Neural progenitor cell (in vitro differentiated cells): ENCODE results near the gene ANXA11. TPM values are rescaled to one million over a fixed set of nuclear protein-coding genes. Genes with fewer than 3 reads are reported as not detected.

Source experiments
- DNase-seq: peaks from one replicate; pipeline ENCODE4 v3.0.0-alpha.2; 2016; ENCODE audit warnings: low spot score
- H2AFZ ChIP-seq: fragments of 200-600 bp; sonication (generic); replicated peaks from 2 replicates; pipeline ENCODE4 v1.6.1; 2016; ENCODE audit warnings: antibody characterized with exemption
- H3F3A ChIP-seq: fragments of 200-600 bp; sonication (generic); 2 replicates; pipeline ENCODE4 v1.6.1; 2016; ENCODE audit warnings: antibody characterized with exemption, low read depth
- H3K27ac ChIP-seq: fragments of 200-600 bp; sonication (generic); 2 replicates; pipeline ENCODE4 v1.5.1; 2016; ENCODE audit warnings: mild to moderate bottlenecking
- H3K27me3 ChIP-seq: fragments of 200-600 bp; sonication (generic); 2 replicates; pipeline ENCODE4 v1.6.1; 2016; ENCODE audit warnings: mild to moderate bottlenecking, moderate library complexity
- H3K36me3 ChIP-seq: fragments of 200-600 bp; sonication (generic); 2 replicates; pipeline ENCODE4 v1.5.1; 2016
- H3K4me1 ChIP-seq: fragments of 200-600 bp; sonication (generic); 2 replicates; pipeline ENCODE4 v1.6.1; 2016; ENCODE audit warnings: mixed run types
- H3K4me2 ChIP-seq: fragments of 200-600 bp; sonication (generic); 2 replicates; pipeline ENCODE4 v1.6.1; 2016
- H3K4me3 ChIP-seq: fragments of 200-600 bp; sonication (generic); 2 replicates; pipeline ENCODE4 v1.5.1; 2016
- H3K79me2 ChIP-seq: fragments of 200-600 bp; sonication (generic); 2 replicates; pipeline ENCODE4 v1.6.1; 2016; ENCODE audit warnings: low read depth
- H3K9ac ChIP-seq: fragments of 200-600 bp; sonication (generic); 2 replicates; pipeline ENCODE4 v1.6.1; 2016
- H3K9me3 ChIP-seq: fragments of 200-600 bp; sonication (generic); 2 replicates; pipeline ENCODE4 v1.5.1; 2016; ENCODE audit warnings: low read depth
- H4K20me1 ChIP-seq: fragments of 200-600 bp; sonication (generic); 2 replicates; pipeline ENCODE4 v1.6.1; 2016; ENCODE audit warnings: low read depth
- H3K27ac Mint-ChIP-seq: 3 replicates; pipeline ENCODE4 v1.8.0; 2021; ENCODE audit warnings: mixed read lengths
- H3K27me3 Mint-ChIP-seq: 2 replicates; pipeline ENCODE4 v1.8.0; 2022; ENCODE audit warnings: low read depth, mild to moderate bottlenecking, inconsistent platforms, moderate library complexity, mixed read lengths; ENCODE audit not compliant: insufficient read depth
- H3K36me3 Mint-ChIP-seq: 3 replicates; pipeline ENCODE4 v1.8.0; 2021; ENCODE audit warnings: mixed read lengths
- H3K4me1 Mint-ChIP-seq: 3 replicates; pipeline ENCODE4 v1.8.0; 2021; ENCODE audit warnings: mixed read lengths
- H3K4me3 Mint-ChIP-seq: 3 replicates; pipeline ENCODE4 v1.8.0; 2021; ENCODE audit warnings: mild to moderate bottlenecking, moderate library complexity, mixed read lengths
- H3K9me3 Mint-ChIP-seq: 3 replicates; pipeline ENCODE4 v1.8.0; 2020; ENCODE audit warnings: mixed read lengths
- CTCF ChIP-seq: fragments of 200-600 bp; sonication (generic); IDR thresholded peaks from 2 replicates; pipeline ENCODE4 v1.5.1; 2017; ENCODE audit warnings: antibody characterized with exemption, mild to moderate bottlenecking
- EZH2 ChIP-seq: fragments of 200-600 bp; sonication (generic); IDR thresholded peaks from 2 replicates; pipeline ENCODE4 v1.6.1; 2017; ENCODE audit warnings: antibody characterized with exemption, mild to moderate bottlenecking, moderate library complexity
- EZH2phosphoT487 ChIP-seq: fragments of 200-600 bp; sonication (generic); IDR thresholded peaks from 2 replicates; pipeline ENCODE4 v1.6.1; 2017; ENCODE audit warnings: antibody characterized with exemption
- total RNA-seq: library from RNA; depleted of rRNA; stranded (reverse); fragments of >200 nt; gene quantifications from 2 replicates; pipeline ENCODE4 v1.2.3, GENCODE V29; 2015; ENCODE audit warnings: low replicate concordance

ANXA11 gene
- total RNA-seq, 1 donor from 2014 or later = 2.7 TPM

- no peak for DNase-seq
- Histone ChIP-seq H3K79me2 (no peaks in the 10 kb centered on the region), H3F3A (no peaks in the 10 kb centered on the region), H3K27me3 (peaks cover 25% of the 10 kb centered on the region), H3K36me3 (no peaks in the 10 kb centered on the region), H3K4me3 (no peak overlapping the region), H3K27ac (no peak overlapping the region), H4K20me1 (no peaks in the 10 kb centered on the region), H3K9ac (no peak overlapping the region), H3K4me2 (no peak overlapping the region), H3K4me1 (no peaks in the 10 kb centered on the region), H3K9me3 (no peaks in the 10 kb centered on the region), H2AFZ (no peak overlapping the region)
- Mint-ChIP-seq H3K4me1 (no peaks in the 10 kb centered on the region), H3K27ac (no peak overlapping the region), H3K9me3 (peaks cover 3% of the 10 kb centered on the region), H3K4me3 (no peak overlapping the region), H3K36me3 (no peaks in the 10 kb centered on the region), H3K27me3 (peaks cover under 1% of the 10 kb centered on the region)
- no peak for TF ChIP-seq CTCF
These were observed 6.4 kb upstream of the ANXA11 start for GRCh38 chr10:80211786-80212185.

DNA sequence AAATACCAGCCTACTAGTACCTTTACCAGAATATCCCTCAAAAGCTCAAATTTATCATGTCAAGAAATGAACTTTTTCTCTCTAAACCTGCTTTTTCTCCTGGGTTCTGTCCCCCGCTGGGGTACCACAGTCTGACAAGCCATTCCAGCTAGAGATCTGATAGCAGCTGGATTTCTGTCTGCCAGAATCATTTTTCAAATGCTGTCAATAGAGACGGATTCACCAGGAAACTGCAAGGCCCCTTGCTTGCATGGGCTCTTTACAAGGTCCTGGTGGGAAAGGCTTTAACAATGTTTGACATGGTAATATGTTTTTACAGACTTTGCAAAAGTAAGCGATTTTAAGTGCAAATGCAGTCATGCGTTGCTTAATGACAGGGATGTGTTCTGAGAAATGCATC lies 4.9 kb upstream of the ANXA11 start:
- no peak for TF ChIP-seq EZH2phosphoT487
- no peak for TF ChIP-seq EZH2
- TF ChIP-seq CTCF = no peak
- Mint-ChIP-seq H3K9me3 (peaks cover 3% of the 10 kb centered on the region), H3K4me3 (no peak overlapping the region), H3K27ac (no peak overlapping the region), H3K27me3 (peaks cover 8% of the 10 kb centered on the region), H3K36me3 (no peaks in the 10 kb centered on the region), H3K4me1 (peaks cover 9% of the 10 kb centered on the region)
- Histone ChIP-seq H4K20me1 (no peaks in the 10 kb centered on the region), H3K27me3 (peaks cover 40% of the 10 kb centered on the region), H3F3A (no peaks in the 10 kb centered on the region), H3K9me3 (no peaks in the 10 kb centered on the region), H3K4me2 (no peak overlapping the region), H3K27ac (no peak overlapping the region), H3K9ac (no peak overlapping the region), H2AFZ (no peak overlapping the region), H3K79me2 (no peaks in the 10 kb centered on the region), H3K4me3 (no peak overlapping the region), H3K36me3 (no peaks in the 10 kb centered on the region), H3K4me1 (peaks cover 4% of the 10 kb centered on the region)
- no peak for DNase-seq

GRCh38 chr10:80207768-80208370 lies 2.5 kb upstream of the ANXA11 start:
- Histone ChIP-seq H3K4me1 (peaks cover 14% of the 10 kb centered on the region), H3K9ac (no peak overlapping the region), H3F3A (peaks cover 15% of the 10 kb centered on the region), H3K36me3 (no peaks in the 10 kb centered on the region), H4K20me1 (peaks cover 5% of the 10 kb centered on the region), H3K27ac (no peak overlapping the region), H3K79me2 (no peaks in the 10 kb centered on the region), H3K4me2 (peak overlapping the region; percentile 46), H2AFZ (no peak overlapping the region), H3K9me3 (no peaks in the 10 kb centered on the region), H3K27me3 (peaks cover 55% of the 10 kb centered on the region), H3K4me3 (peak overlapping the region; percentile 29)
- H3K9me3 Mint-ChIP-seq = no peaks in the 10 kb centered on the region
- no peak for DNase-seq
- peaks cover 14% of the 10 kb centered on the region for H3K27me3 Mint-ChIP-seq
- no peak overlapping the region for H3K4me3 Mint-ChIP-seq
- H3K27ac Mint-ChIP-seq = no peak overlapping the region
- H3K4me1 Mint-ChIP-seq = peaks cover 18% of the 10 kb centered on the region
- TF ChIP-seq EZH2 (peak; percentile 12), EZH2phosphoT487 (no peak)
- no peaks in the 10 kb centered on the region for H3K36me3 Mint-ChIP-seq

DNA sequence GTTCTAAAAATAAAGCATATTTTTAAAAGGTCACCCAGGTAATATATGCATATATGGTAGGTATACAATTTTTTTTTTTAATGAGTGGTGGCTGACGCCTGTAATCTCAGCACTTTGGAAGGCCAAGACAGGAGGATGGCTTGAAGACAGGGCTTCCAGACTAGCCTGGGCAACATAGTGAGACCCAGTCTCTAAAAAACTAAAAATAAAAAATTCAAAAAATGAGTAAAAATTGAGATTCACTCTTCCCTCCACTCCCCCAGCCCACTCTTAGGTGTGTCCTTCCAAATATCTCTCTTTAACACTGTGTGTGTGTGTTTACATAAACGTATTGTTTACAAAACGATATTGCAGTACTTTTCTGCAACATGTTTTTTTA lies 929 bp upstream of the ANXA11 start:
- Histone ChIP-seq H3K9ac (no peak overlapping the region), H4K20me1 (peaks cover 5% of the 10 kb centered on the region), H3K9me3 (no peaks in the 10 kb centered on the region), H2AFZ (no peak overlapping the region), H3K4me1 (peaks cover 14% of the 10 kb centered on the region), H3K79me2 (no peaks in the 10 kb centered on the region), H3K4me3 (no peak overlapping the region), H3K27me3 (peaks cover 55% of the 10 kb centered on the region), H3K27ac (no peak overlapping the region), H3F3A (peaks cover 15% of the 10 kb centered on the region), H3K36me3 (no peaks in the 10 kb centered on the region), H3K4me2 (no peak overlapping the region)
- H3K36me3 Mint-ChIP-seq = no peaks in the 10 kb centered on the region
- peak overlapping the region; percentile 85 for H3K4me3 Mint-ChIP-seq
- no peaks in the 10 kb centered on the region for H3K9me3 Mint-ChIP-seq
- H3K4me1 Mint-ChIP-seq = peaks cover 18% of the 10 kb centered on the region
- DNase-seq = no peak
- H3K27ac Mint-ChIP-seq = no peak overlapping the region
- H3K27me3 Mint-ChIP-seq = peaks cover 16% of the 10 kb centered on the region
- TF ChIP-seq EZH2phosphoT487 = no peak
- TF ChIP-seq EZH2 = no peak
- TF ChIP-seq CTCF = no peak
